DMS79 (cell line): ENCODE results near the gene PIANP.

Experiments used
- DNase-seq: peaks from one replicate; lab custom pipeline; 2025; lab: John Stamatoyannopoulos, UW

PIANP gene

GRCh38 chr12:6703631-6704030 is 3.0 kb upstream of the PIANP start:
- no peak for DNase-seq

GRCh38 chr12:6701078-6701768 is 608 bp upstream of the PIANP start:
- DNase-seq, result no peak

- no peak for DNase-seq
Measured at GRCh38 chr12:6699989-6700645, 498 bp downstream of the PIANP start.

- no peak for DNase-seq
Measured at GRCh38 chr12:6699259-6699988, 1.2 kb downstream of the PIANP start.

GRCh38 chr12:6698352-6699046 is 2.1 kb downstream of the PIANP start:
- no peak for DNase-seq

- no peak for DNase-seq
Measured at GRCh38 chr12:6697584-6698351, 2.8 kb downstream of the PIANP start.

- no peak for DNase-seq
Measured at GRCh38 chr12:6696690-6697583, 3.7 kb downstream of the PIANP start.

- DNase-seq, result no peak
Measured at GRCh38 chr12:6695313-6696045, 5.1 kb downstream of the PIANP start.

GRCh38 chr12:6694701-6695100 is 5.9 kb downstream of the PIANP start:
- no peak for DNase-seq

- DNase-seq, result no peak
Measured at GRCh38 chr12:6693832-6694355, 6.7 kb downstream of the PIANP start.

- DNase-seq, result no peak
Measured at GRCh38 chr12:6692888-6693287, 7.7 kb downstream of the PIANP start.

- no peak for DNase-seq
Measured at GRCh38 chr12:6691473-6691872, 9.1 kb downstream of the PIANP start.

GRCh38 chr12:6688999-6689882 is 11.4 kb downstream of the PIANP start, which contains the start of gene ZNF384:
Gene ZNF384, minus strand, starts transcription at chr12:6689375. Its CDS starts 9,855 bp downstream, at chr12:6679520.
- peak; percentile 98 for DNase-seq

- DNase-seq, result peak; percentile 57
Measured at GRCh38 chr12:6688543-6688998, 12.0 kb downstream of the PIANP start.

- no peak for DNase-seq
Measured at GRCh38 chr12:6685814-6686213, 14.8 kb downstream of the PIANP start.

- peak; percentile 12 for DNase-seq
Measured at GRCh38 chr12:6684609-6685008, 16.0 kb downstream of the PIANP start.

- no peak for DNase-seq
Measured at GRCh38 chr12:6676962-6677361, 23.7 kb downstream of the PIANP start.

- no peak for DNase-seq
Measured at GRCh38 chr12:6672143-6672542, 28.5 kb downstream of the PIANP start.
